Parathyroid adenoma (tissue), 2 donors: Measurements from ENCODE around the gene INF2.

Experiments
- H2AFZ ChIP-seq: fragments of 300-600 bp; sonication (generic); one replicate; pipeline ENCODE4 v1.7.0; 2017; ENCODE audit warnings: antibody characterized with exemption, mild to moderate bottlenecking
- H3K27ac ChIP-seq: fragments of 300-600 bp; sonication (generic); one replicate; pipeline ENCODE4 v1.7.0; 2017
- H3K27me3 ChIP-seq: fragments of 300-600 bp; sonication (generic); one replicate; pipeline ENCODE4 v1.7.0; 2017; ENCODE audit warnings: low read length; ENCODE audit not compliant: control insufficient read depth, insufficient read depth
- H3K36me3 ChIP-seq: fragments of 300-600 bp; sonication (generic); one replicate; pipeline ENCODE4 v1.7.0; 2017; ENCODE audit warnings: low read length; ENCODE audit not compliant: control insufficient read depth, insufficient read depth
- H3K4me1 ChIP-seq: fragments of 300-600 bp; sonication (generic); one replicate; pipeline ENCODE4 v1.7.0; 2017; ENCODE audit warnings: control low read depth
- H3K4me2 ChIP-seq: fragments of 300-600 bp; sonication (generic); one replicate; pipeline ENCODE4 v1.7.0; 2017; ENCODE audit warnings: low read length
- H3K4me3 ChIP-seq: fragments of 300-600 bp; sonication (generic); one replicate; pipeline ENCODE4 v1.7.0; 2017; ENCODE audit warnings: low read depth, low read length
- H3K79me2 ChIP-seq: fragments of 300-600 bp; sonication (generic); one replicate; pipeline ENCODE4 v1.7.0; 2017; ENCODE audit warnings: control low read depth
- H3K9ac ChIP-seq: fragments of 300-600 bp; sonication (generic); one replicate; pipeline ENCODE4 v1.7.0; 2017; ENCODE audit warnings: mild to moderate bottlenecking
- H3K9me3 ChIP-seq: fragments of 300-600 bp; sonication (generic); one replicate; pipeline ENCODE4 v1.7.0; 2017; ENCODE audit warnings: low read length; ENCODE audit not compliant: control insufficient read depth
- CTCF ChIP-seq: fragments of 300-600 bp; sonication (generic); IDR thresholded peaks from one replicate; pipeline ENCODE4 v1.7.0; 2017; ENCODE audit warnings: antibody characterized with exemption, mild to moderate bottlenecking
- donor health status: primary hyperparathyroidism.

Gene INF2

GRCh38 chr14:104765517-104765916 is 76.1 kb downstream of the INF2 start:
- Histone ChIP-seq H3K4me3 (no peak overlapping the region), H3K9ac (no peak overlapping the region), H3K4me2 (no peak overlapping the region), H3K4me1 (peaks cover 5% of the 10 kb centered on the region), H2AFZ (no peak overlapping the region), H3K9me3 (no peaks in the 10 kb centered on the region), H3K27ac (no peak overlapping the region), H3K36me3 (no peaks in the 10 kb centered on the region), H3K79me2 (no peaks in the 10 kb centered on the region), H3K27me3 (no peaks in the 10 kb centered on the region)
- no peak for TF ChIP-seq CTCF

- H3K79me2 ChIP-seq = no peaks in the 10 kb centered on the region
- peaks cover 5% of the 10 kb centered on the region for H3K4me1 ChIP-seq
- H3K27ac ChIP-seq = no peak overlapping the region
- H3K9ac ChIP-seq = no peak overlapping the region
- no peak overlapping the region for H2AFZ ChIP-seq
- no peak overlapping the region for H3K4me2 ChIP-seq
- H3K4me3 ChIP-seq = no peak overlapping the region
- no peaks in the 10 kb centered on the region for H3K36me3 ChIP-seq
- H3K9me3 ChIP-seq = no peaks in the 10 kb centered on the region
- no peaks in the 10 kb centered on the region for H3K27me3 ChIP-seq
- no peak for TF ChIP-seq CTCF
Observed at GRCh38 chr14:104766256-104766862, 76.9 kb downstream of the INF2 start.

GRCh38 chr14:104766863-104767633 is 77.6 kb downstream of the INF2 start:
- no peak for TF ChIP-seq CTCF
- Histone ChIP-seq H3K4me3 (no peak overlapping the region), H3K4me2 (no peak overlapping the region), H3K79me2 (no peaks in the 10 kb centered on the region), H3K27me3 (no peaks in the 10 kb centered on the region), H2AFZ (no peak overlapping the region), H3K4me1 (peaks cover 5% of the 10 kb centered on the region), H3K9ac (no peak overlapping the region), H3K27ac (no peak overlapping the region), H3K9me3 (no peaks in the 10 kb centered on the region), H3K36me3 (no peaks in the 10 kb centered on the region)

- no peaks in the 10 kb centered on the region for H3K79me2 ChIP-seq
- no peaks in the 10 kb centered on the region for H3K27me3 ChIP-seq
- peaks cover 5% of the 10 kb centered on the region for H3K4me1 ChIP-seq
- no peak overlapping the region for H2AFZ ChIP-seq
- no peak for TF ChIP-seq CTCF
- H3K9ac ChIP-seq = no peak overlapping the region
- no peak overlapping the region for H3K27ac ChIP-seq
- no peaks in the 10 kb centered on the region for H3K9me3 ChIP-seq
- H3K4me2 ChIP-seq = no peak overlapping the region
- no peak overlapping the region for H3K4me3 ChIP-seq
- H3K36me3 ChIP-seq = no peaks in the 10 kb centered on the region
Observed at GRCh38 chr14:104767634-104767918, 78.2 kb downstream of the INF2 start.
